Epithelial cell of esophagus (primary cell): ENCODE data around the gene CKAP4.
"Not testable (repeated sequence)": the region's sequence is repeated elsewhere in the genome, so short reads cannot be mapped to it uniquely, and the experiment has no call there.

ENCODE experiments used
- DNase-seq: peaks from one replicate; pipeline ENCODE4 v3.0.0; 2010; ENCODE audit warnings: low read depth
- H3K4me3 ChIP-seq: 2 replicates; pipeline ENCODE4 v1.5.1; 2011; ENCODE audit warnings: mild to moderate bottlenecking, low read length, control low read depth
- TF ChIP-seq, protein P1 (sequence below): IDR thresholded peaks from 2 replicates; pipeline ENCODE4 v1.5.1; 2011; ENCODE audit warnings: low read depth, mild to moderate bottlenecking, low read length, control low read depth, inconsistent platforms; ENCODE audit not compliant: insufficient read depth; ENCODE audit errors: missing control alignments

Gene CKAP4

DNA sequence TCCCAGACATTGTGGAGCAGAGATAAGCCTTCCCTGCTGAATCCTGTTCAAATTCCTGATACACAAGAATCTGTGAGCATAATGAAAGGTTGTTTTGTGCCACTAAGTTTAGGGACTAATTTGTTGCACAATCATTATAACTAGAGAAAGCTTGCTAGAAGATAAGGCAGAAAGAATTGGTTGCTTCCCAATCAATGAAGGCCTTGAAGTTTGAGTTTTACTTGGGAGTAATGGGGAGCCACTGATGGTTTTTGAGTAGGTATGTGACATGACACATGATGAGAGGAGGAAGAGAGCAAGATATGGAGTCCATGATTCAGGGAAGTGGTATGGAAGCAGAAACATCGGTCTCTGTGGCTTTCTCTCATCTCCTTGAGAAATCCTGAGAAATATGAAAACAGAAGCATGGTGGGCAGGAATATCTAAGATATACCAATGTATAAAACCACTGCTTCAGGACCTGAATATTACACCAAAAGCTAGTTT is 41.4 kb upstream of the CKAP4 start:
- TF ChIP-seq, protein P1, sequence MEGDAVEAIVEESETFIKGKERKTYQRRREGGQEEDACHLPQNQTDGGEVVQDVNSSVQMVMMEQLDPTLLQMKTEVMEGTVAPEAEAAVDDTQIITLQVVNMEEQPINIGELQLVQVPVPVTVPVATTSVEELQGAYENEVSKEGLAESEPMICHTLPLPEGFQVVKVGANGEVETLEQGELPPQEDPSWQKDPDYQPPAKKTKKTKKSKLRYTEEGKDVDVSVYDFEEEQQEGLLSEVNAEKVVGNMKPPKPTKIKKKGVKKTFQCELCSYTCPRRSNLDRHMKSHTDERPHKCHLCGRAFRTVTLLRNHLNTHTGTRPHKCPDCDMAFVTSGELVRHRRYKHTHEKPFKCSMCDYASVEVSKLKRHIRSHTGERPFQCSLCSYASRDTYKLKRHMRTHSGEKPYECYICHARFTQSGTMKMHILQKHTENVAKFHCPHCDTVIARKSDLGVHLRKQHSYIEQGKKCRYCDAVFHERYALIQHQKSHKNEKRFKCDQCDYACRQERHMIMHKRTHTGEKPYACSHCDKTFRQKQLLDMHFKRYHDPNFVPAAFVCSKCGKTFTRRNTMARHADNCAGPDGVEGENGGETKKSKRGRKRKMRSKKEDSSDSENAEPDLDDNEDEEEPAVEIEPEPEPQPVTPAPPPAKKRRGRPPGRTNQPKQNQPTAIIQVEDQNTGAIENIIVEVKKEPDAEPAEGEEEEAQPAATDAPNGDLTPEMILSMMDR, result no peak
- H3K4me3 ChIP-seq, result no peak overlapping the region
- DNase-seq, result peak; percentile 49

DNA sequence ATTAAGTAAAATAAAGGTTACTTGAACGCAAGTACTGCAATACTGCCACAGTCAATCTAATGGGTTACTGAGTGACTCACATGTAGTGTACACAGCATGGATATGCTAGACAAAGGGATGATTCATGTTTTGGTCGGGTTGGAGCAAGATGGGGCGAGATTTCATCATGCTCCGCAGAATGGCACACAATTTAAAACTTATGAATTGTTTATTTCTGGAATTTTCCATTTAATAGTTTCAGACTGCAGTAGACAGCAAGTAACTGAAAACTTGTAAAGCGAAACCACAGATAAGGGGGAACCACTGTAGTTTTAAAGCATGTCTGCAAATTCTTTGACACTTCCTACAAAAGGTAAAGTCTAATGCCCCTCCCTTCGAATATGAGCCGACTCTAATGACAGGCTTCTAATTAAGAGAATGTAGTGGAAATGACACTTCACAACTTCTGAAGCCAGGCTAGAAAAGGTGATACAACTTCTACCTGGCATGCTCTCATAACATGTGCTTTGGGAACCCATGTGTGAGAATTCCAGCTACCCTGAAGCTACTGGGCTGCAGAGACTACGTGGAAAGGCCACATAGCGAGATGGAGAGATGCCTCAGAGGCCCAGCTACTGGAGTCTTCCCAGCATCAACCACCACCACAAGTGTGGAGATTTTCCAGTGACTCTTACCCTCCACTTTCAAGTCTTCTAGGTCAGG is 40.8 kb upstream of the CKAP4 start:
- DNase-seq, result peak; percentile 96
- TF ChIP-seq, protein P1, result no peak
- no peak overlapping the region for H3K4me3 ChIP-seq

- no peak overlapping the region for H3K4me3 ChIP-seq
- TF ChIP-seq, protein P1, result no peak
- no peak for DNase-seq
Measured at GRCh38 chr12:106288101-106288493, 40.3 kb upstream of the CKAP4 start.

GRCh38 chr12:106287364-106287763 is 39.5 kb upstream of the CKAP4 start:
- TF ChIP-seq, protein P1, result no peak
- no peak for DNase-seq
- H3K4me3 ChIP-seq, result no peak overlapping the region

DNA sequence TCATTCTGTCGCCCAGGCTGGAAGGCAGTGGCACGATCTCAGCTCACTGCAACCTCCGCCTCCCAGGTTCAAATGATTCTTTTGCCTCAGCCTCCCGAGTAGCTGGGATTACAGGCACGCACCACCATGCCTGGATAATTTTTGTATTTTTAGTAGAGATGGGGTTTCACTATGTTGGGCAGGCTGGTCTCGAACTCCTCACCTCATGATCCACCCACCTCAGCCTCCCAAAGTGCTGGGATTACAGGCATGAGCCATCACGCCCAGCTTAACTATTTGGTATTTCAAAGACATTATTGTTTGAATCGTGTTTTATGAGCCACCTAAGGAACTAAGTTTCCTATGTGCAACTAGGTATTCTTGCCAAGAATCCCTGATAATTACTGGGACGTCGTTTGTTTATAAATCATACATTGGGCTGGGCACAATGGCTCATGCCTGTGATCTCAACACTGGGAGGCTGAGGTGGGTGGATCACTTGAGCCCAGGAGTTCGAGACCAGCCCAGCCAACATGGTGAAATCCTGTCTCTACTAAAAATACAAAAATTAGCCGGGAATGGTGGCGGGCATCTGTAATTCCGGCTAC is 38.8 kb upstream of the CKAP4 start:
- DNase-seq, result peak; percentile 69
- H3K4me3 ChIP-seq, result not testable (repeated sequence)

DNA sequence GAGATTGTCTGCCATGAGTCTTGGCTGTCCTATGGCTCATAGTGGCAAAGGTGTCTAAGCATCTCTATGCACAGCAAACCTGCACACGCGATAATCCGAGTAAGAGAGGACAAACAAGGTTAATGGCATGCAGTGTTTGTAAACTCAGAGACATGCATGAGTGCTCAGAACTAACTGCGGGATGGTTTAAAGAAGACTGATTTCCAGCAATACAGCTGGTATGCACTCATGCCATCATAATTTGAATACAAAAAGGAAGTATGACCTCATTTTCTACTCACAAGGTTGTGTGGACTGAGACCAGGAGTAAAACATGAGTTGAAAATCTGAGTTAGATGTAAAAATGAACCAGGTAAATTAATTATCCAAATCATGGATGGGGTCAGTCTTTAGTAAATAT is 38.2 kb upstream of the CKAP4 start:
- no peak overlapping the region for H3K4me3 ChIP-seq
- DNase-seq, result no peak
- TF ChIP-seq, protein P1, result no peak

- DNase-seq, result peak; percentile 37
- TF ChIP-seq, protein P1, result no peak
- H3K4me3 ChIP-seq, result no peak overlapping the region
Measured at GRCh38 chr12:106284358-106285105, 36.7 kb upstream of the CKAP4 start.
